Loucy (cell line): ENCODE data around the gene ANKRD6.

Experiments
- H2AFZ ChIP-seq: fragments of 200-600 bp; sonication (generic); 2 replicates; pipeline ENCODE4 v1.6.0; 2016; ENCODE audit warnings: antibody characterized with exemption, mild to moderate bottlenecking, low read length, moderate library complexity
- H3F3A ChIP-seq: fragments of 200-600 bp; 2 replicates; pipeline ENCODE4 v1.6.0; 2016; ENCODE audit warnings: antibody characterized with exemption, low read depth, mild to moderate bottlenecking
- H3K27me3 ChIP-seq: fragments of 200-600 bp; sonication (generic); 2 replicates; pipeline ENCODE4 v1.6.1; 2014; ENCODE audit warnings: low read length, mild to moderate bottlenecking; ENCODE audit not compliant: insufficient read depth, poor library complexity, severe bottlenecking
- H3K36me3 ChIP-seq: fragments of 200-600 bp; sonication (generic); 2 replicates; pipeline ENCODE4 v1.6.1; 2016; ENCODE audit warnings: low read length; ENCODE audit not compliant: insufficient read depth
- H3K4me1 ChIP-seq: fragments of 200-600 bp; sonication (generic); 2 replicates; pipeline ENCODE4 v1.5.1; 2014; ENCODE audit warnings: low read length, mild to moderate bottlenecking; ENCODE audit not compliant: insufficient read depth, poor library complexity, severe bottlenecking
- H3K4me2 ChIP-seq: fragments of 200-600 bp; sonication (generic); 2 replicates; pipeline ENCODE4 v1.6.0; 2014; ENCODE audit warnings: antibody characterized with exemption, low read length, low read depth, mild to moderate bottlenecking; ENCODE audit not compliant: poor library complexity, severe bottlenecking
- H3K4me3 ChIP-seq: fragments of 200-600 bp; sonication (generic); 2 replicates; pipeline ENCODE4 v1.5.1; 2014; ENCODE audit warnings: low read length, mild to moderate bottlenecking, mixed read lengths; ENCODE audit not compliant: poor library complexity, severe bottlenecking
- H3K79me2 ChIP-seq: fragments of 200-600 bp; sonication (generic); 2 replicates; pipeline ENCODE4 v1.6.1; 2014; ENCODE audit warnings: low read length; ENCODE audit not compliant: insufficient read depth
- H3K9ac ChIP-seq: fragments of 200-600 bp; sonication (generic); 2 replicates; pipeline ENCODE4 v1.6.0; 2014; ENCODE audit warnings: mild to moderate bottlenecking, low read depth, low read length, moderate library complexity; ENCODE audit not compliant: poor library complexity, severe bottlenecking
- H3K9me2 ChIP-seq: fragments of 200-600 bp; sonication (generic); replicated peaks from 2 replicates; pipeline ENCODE4 v1.6.1; 2016; ENCODE audit warnings: low read depth, low read length, mixed read lengths
- H3K9me3 ChIP-seq: fragments of 200-600 bp; sonication (generic); 2 replicates; pipeline ENCODE4 v1.6.1; 2014; ENCODE audit warnings: mild to moderate bottlenecking, antibody characterized with exemption, low read length, low read depth; ENCODE audit not compliant: insufficient read depth
- H4K20me1 ChIP-seq: fragments of 200-600 bp; sonication (generic); 2 replicates; pipeline ENCODE4 v1.6.0; 2014; ENCODE audit warnings: antibody characterized with exemption, low read length, mild to moderate bottlenecking; ENCODE audit not compliant: insufficient read depth, poor library complexity, severe bottlenecking
- CTCF ChIP-seq: fragments of 200-600 bp; sonication (generic); conservative IDR thresholded peaks from 2 replicates; pipeline ENCODE4 v1.5.1; 2014; ENCODE audit warnings: mild to moderate bottlenecking, antibody characterized with exemption, low read length
- EZH2phosphoT487 ChIP-seq: fragments of 200-600 bp; IDR thresholded peaks from 2 replicates; pipeline ENCODE4 v1.6.1; 2018; ENCODE audit warnings: antibody characterized with exemption, mild to moderate bottlenecking, moderate library complexity, borderline replicate concordance

Gene ANKRD6

GRCh38 chr6:89479897-89480296, 46.9 kb downstream of the ANKRD6 start:
- Histone ChIP-seq H3K79me2 (no peaks in the 10 kb centered on the region), H3K9ac (no peak overlapping the region), H3K4me1 (peaks cover 18% of the 10 kb centered on the region), H3K27me3 (no peaks in the 10 kb centered on the region), H3K4me3 (no peak overlapping the region), H3K9me3 (no peaks in the 10 kb centered on the region), H3K9me2 (no peaks in the 10 kb centered on the region), H3K36me3 (no peaks in the 10 kb centered on the region), H4K20me1 (no peaks in the 10 kb centered on the region), H2AFZ (no peak overlapping the region), H3F3A (no peaks in the 10 kb centered on the region), H3K4me2 (no peak overlapping the region)
- TF ChIP-seq CTCF: no peak
- TF ChIP-seq EZH2phosphoT487: no peak

- Histone ChIP-seq H3K9me2 (no peaks in the 10 kb centered on the region), H4K20me1 (no peaks in the 10 kb centered on the region), H3K4me1 (no peaks in the 10 kb centered on the region), H3K9me3 (no peaks in the 10 kb centered on the region), H3K79me2 (no peaks in the 10 kb centered on the region), H3F3A (no peaks in the 10 kb centered on the region), H3K36me3 (no peaks in the 10 kb centered on the region), H3K4me2 (no peak overlapping the region), H3K4me3 (no peak overlapping the region), H3K9ac (no peak overlapping the region), H2AFZ (no peak overlapping the region), H3K27me3 (no peaks in the 10 kb centered on the region)
- TF ChIP-seq CTCF: peak; percentile 30
- no peak for TF ChIP-seq EZH2phosphoT487
Measured at GRCh38 chr6:89481695-89482094, 48.7 kb downstream of the ANKRD6 start.

GRCh38 chr6:89482126-89482525, 49.2 kb downstream of the ANKRD6 start:
- Histone ChIP-seq H3K9me3 (no peaks in the 10 kb centered on the region), H3K9me2 (no peaks in the 10 kb centered on the region), H3K36me3 (no peaks in the 10 kb centered on the region), H3K4me1 (no peaks in the 10 kb centered on the region), H2AFZ (no peak overlapping the region), H3K27me3 (no peaks in the 10 kb centered on the region), H3K4me2 (no peak overlapping the region), H3K79me2 (no peaks in the 10 kb centered on the region), H4K20me1 (no peaks in the 10 kb centered on the region), H3F3A (no peaks in the 10 kb centered on the region), H3K9ac (no peak overlapping the region), H3K4me3 (no peak overlapping the region)
- TF ChIP-seq EZH2phosphoT487 (no peak), CTCF (no peak)
